Nephron progenitor cell (in vitro differentiated cells): Measurements from ENCODE around the gene KMT2D.

ENCODE experiments used
- DNase-seq: peaks from one replicate; pipeline ENCODE4 v3.0.0; 2021
- H3K27ac Mint-ChIP-seq: 2 replicates; pipeline ENCODE4 v1.8.0; 2021; ENCODE audit warnings: mild to moderate bottlenecking, moderate library complexity, mixed read lengths
- H3K27me3 Mint-ChIP-seq: 2 replicates; pipeline ENCODE4 v1.8.0; 2021; ENCODE audit warnings: mild to moderate bottlenecking, low read depth, mixed read lengths; ENCODE audit not compliant: poor library complexity
- H3K36me3 Mint-ChIP-seq: 2 replicates; pipeline ENCODE4 v1.8.0; 2021; ENCODE audit warnings: low read depth, mixed read lengths
- H3K4me1 Mint-ChIP-seq: 2 replicates; pipeline ENCODE4 v1.8.0; 2021; ENCODE audit warnings: mixed read lengths
- H3K4me3 Mint-ChIP-seq: 2 replicates; pipeline ENCODE4 v1.8.0; 2021; ENCODE audit warnings: mild to moderate bottlenecking, moderate library complexity, mixed read lengths
- H3K9me3 Mint-ChIP-seq: 2 replicates; pipeline ENCODE4 v1.8.0; 2021; ENCODE audit warnings: mild to moderate bottlenecking, moderate library complexity, mixed read lengths
- CTCF ChIP-seq: fragments of 200-600 bp; sonication (generic); IDR thresholded peaks from 2 replicates; pipeline ENCODE4 v1.5.0; 2021; ENCODE audit warnings: antibody characterized with exemption

Gene KMT2D

GRCh38 chr12:49100380-49100779 is 39.8 kb upstream of the KMT2D start:
- H3K27me3 Mint-ChIP-seq, result peaks cover 13% of the 10 kb centered on the region
- TF ChIP-seq CTCF, result no peak
- peaks cover 2% of the 10 kb centered on the region for H3K4me1 Mint-ChIP-seq
- peaks cover 70% of the 10 kb centered on the region for H3K36me3 Mint-ChIP-seq
- peak overlapping the region; percentile 54 for H3K27ac Mint-ChIP-seq
- H3K4me3 Mint-ChIP-seq, result no peak overlapping the region
- no peaks in the 10 kb centered on the region for H3K9me3 Mint-ChIP-seq
- no peak for DNase-seq

- peaks cover 16% of the 10 kb centered on the region for H3K4me1 Mint-ChIP-seq
- H3K27ac Mint-ChIP-seq, result no peak overlapping the region
- H3K9me3 Mint-ChIP-seq, result no peaks in the 10 kb centered on the region
- peaks cover 63% of the 10 kb centered on the region for H3K36me3 Mint-ChIP-seq
- H3K4me3 Mint-ChIP-seq, result no peak overlapping the region
- peaks cover 30% of the 10 kb centered on the region for H3K27me3 Mint-ChIP-seq
- DNase-seq, result no peak
- TF ChIP-seq CTCF, result no peak
Observed at GRCh38 chr12:49098703-49099102, 38.1 kb upstream of the KMT2D start.

GRCh38 chr12:49098035-49098451 is 37.4 kb upstream of the KMT2D start:
- DNase-seq, result peak; percentile 75
- H3K27me3 Mint-ChIP-seq, result peaks cover 37% of the 10 kb centered on the region
- peaks cover 22% of the 10 kb centered on the region for H3K4me1 Mint-ChIP-seq
- no peaks in the 10 kb centered on the region for H3K9me3 Mint-ChIP-seq
- H3K36me3 Mint-ChIP-seq, result peaks cover 60% of the 10 kb centered on the region
- no peak overlapping the region for H3K27ac Mint-ChIP-seq
- TF ChIP-seq CTCF, result peak; percentile 80
- H3K4me3 Mint-ChIP-seq, result no peak overlapping the region

GRCh38 chr12:49097381-49097780 is 36.8 kb upstream of the KMT2D start:
- Mint-ChIP-seq H3K4me3 (no peak overlapping the region), H3K36me3 (peaks cover 60% of the 10 kb centered on the region), H3K27ac (no peak overlapping the region), H3K9me3 (no peaks in the 10 kb centered on the region), H3K27me3 (peaks cover 43% of the 10 kb centered on the region), H3K4me1 (peaks cover 26% of the 10 kb centered on the region)
- DNase-seq, result no peak
- TF ChIP-seq CTCF, result no peak

- Mint-ChIP-seq H3K27ac (no peak overlapping the region), H3K4me1 (peaks cover 44% of the 10 kb centered on the region), H3K27me3 (peaks cover 67% of the 10 kb centered on the region), H3K9me3 (no peaks in the 10 kb centered on the region), H3K36me3 (peaks cover 40% of the 10 kb centered on the region), H3K4me3 (peak overlapping the region; percentile 69)
- no peak for DNase-seq
- TF ChIP-seq CTCF, result no peak
Observed at GRCh38 chr12:49094975-49095365, 34.4 kb upstream of the KMT2D start.

GRCh38 chr12:49094160-49094974 is 33.8 kb upstream of the KMT2D start, which contains the start of gene DHH:
Gene DHH, minus strand, starts transcription at chr12:49094801. Its CDS starts 289 bp downstream, at chr12:49094512.
- H3K9me3 Mint-ChIP-seq, result no peaks in the 10 kb centered on the region
- no peak within 1 kb of the TSS for H3K27ac Mint-ChIP-seq
- DNase-seq, result peak; percentile 66

More at GRCh38 chr12:49094160-49094974, 33.8 kb upstream of the KMT2D start, which contains the start of gene DHH:
- peaks cover 73% of the 10 kb centered on the region for H3K27me3 Mint-ChIP-seq
- H3K4me3 Mint-ChIP-seq, result peak within 1 kb of the TSS; percentile 69
- TF ChIP-seq CTCF, result no peak
- H3K4me1 Mint-ChIP-seq, result peaks cover 44% of the 10 kb centered on the region
- peaks cover 33% of the 10 kb centered on the region for H3K36me3 Mint-ChIP-seq
